ENCODE measurements around the gene ADAMTS12.

The ADAMTS12 gene

DNA sequence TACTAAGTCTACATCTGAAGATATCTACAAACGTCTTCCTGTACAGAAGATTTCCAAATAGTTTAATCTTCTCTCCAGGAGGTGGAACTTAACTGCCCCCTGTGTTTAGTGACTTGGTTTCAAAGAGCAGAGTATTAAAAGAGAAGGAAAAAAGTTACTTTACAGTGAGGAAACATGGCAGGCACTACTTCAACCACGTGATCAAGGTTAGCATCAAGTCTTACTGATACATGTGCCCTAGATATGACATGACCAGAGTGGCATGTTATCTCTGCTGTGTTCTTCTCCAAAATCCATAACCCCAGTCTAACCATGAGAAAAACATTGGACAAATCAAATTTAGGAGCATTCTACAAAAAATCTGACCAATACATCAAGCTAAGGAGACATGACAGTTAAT, 125.8 kb downstream of the ADAMTS12 start:
- no peak for DNase-seq
- intact Hi-C loops (cut with DNase I): no loop called here

DNA sequence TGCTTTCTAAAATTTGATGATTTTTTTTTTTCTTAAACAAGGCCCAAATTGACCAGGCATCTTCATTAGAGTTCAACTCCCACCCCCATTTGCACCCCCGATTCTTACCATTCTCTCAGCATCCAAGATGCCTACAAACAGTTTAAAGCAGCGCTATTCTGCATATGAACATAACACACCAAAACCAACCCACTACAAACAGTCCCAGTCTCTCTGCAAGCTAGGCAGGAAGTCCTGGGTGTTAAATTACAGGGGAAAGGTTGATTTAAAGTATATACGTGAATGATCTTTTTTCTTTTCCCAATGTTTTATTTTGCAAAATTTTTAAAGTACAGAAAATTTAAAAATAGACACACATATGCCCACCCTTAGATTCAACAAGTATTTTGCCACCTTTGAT, 127.0 kb downstream of the ADAMTS12 start:
- intact Hi-C loops (cut with DNase I): no loop called here

DNA sequence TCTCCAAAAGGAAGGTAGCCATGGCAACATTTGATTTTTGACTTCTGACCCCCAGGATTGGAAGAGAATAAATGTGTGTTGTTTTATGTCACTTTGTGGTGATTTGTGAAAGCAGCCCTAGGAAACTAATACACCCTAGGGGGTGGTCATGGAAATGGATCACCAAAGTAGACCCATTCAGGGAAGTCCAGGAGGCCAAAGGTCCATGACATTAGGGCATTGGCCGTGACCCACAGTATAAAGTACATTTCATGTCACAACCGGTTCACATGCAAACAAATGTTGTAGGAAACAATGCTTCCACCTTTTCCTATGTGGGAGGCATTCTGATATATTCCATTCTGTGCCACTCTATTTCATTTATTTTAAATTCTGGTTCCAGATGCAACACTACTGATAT, 128.4 kb downstream of the ADAMTS12 start:
- intact Hi-C loops (cut with DNase I): no loop called here

More for the DNA sequence above, 127.0 kb downstream of the ADAMTS12 start:
- no peak for DNase-seq

DNA sequence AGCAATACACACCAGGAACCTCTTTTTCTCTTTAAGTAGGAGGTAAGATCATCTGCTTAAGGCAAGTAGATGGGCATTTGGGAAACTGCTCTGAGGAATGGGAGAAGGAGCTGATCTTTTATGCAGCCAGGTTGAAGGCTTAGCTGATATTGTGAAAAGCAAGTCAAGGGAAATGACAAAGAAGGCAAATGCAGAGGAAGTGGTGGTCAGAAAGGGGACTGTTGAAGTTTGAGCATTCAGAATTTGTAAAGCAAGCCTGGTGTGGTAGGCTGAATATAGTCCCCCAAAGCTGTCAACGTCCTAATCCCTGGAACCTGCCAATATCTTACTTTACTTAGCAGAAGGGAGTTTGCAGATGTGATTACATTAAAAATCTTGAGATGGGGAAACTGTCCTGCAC, 128.9 kb downstream of the ADAMTS12 start:
- no peak for DNase-seq

More for the DNA sequence above, 128.4 kb downstream of the ADAMTS12 start:
- no peak for DNase-seq

DNA sequence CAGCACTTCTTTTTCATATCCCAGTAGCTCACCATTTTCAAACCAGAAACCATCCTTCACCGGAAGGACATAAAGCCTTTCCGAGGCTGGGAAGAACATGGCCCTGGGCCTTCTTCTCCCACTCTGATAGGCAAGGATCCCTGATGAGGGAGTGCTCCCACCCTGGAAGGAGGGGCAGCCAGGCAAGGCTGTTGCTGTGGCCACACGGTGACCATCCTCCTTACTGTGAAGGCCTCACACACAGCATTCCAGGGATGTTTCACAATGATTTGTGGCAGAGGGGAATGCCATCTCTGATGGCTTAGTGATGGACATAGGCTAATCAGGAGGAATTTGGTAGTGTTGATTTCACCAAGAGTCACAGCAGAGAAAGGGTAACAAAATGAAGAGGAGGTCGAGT, 130.7 kb downstream of the ADAMTS12 start:
- intact Hi-C loops (cut with DNase I): no loop called here
- no peak for DNase-seq

More for the DNA sequence above, 128.9 kb downstream of the ADAMTS12 start:
- intact Hi-C loops (cut with DNase I): no loop called here

GRCh38 chr5:33758737-33759136, 133.1 kb downstream of the ADAMTS12 start:
- intact Hi-C loops (cut with DNase I): no loop called here
- DNase-seq: no peak

- intact Hi-C loops (cut with DNase I): no loop called here
- no peak for DNase-seq
These were observed 135.3 kb downstream of the ADAMTS12 start for GRCh38 chr5:33756491-33756890.

- intact Hi-C loops (cut with DNase I): no loop called here
- no peak for DNase-seq
These were observed 136.6 kb downstream of the ADAMTS12 start for GRCh38 chr5:33755231-33755630.

- intact Hi-C loops (cut with DNase I): no loop called here
- no peak for DNase-seq
These were observed 138.1 kb downstream of the ADAMTS12 start for GRCh38 chr5:33753704-33754103.

DNA sequence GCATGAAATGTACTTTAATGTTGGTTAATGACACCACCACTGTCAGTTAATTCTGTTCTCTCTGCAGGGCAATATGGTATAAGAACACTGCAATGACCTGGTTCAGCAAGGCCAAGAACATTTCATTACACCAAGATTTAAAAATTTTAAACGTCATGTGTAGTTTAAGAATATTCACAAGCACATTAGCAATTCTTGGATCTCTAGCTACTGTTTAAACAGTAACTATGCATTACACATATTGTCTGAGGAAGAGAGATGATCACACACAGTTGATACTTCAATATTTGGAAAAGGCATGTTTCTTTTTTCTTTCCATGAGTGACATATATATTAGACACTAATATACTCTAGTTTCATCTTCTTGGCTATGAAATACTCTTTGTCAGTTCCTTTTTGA, 143.0 kb downstream of the ADAMTS12 start:
- no peak for DNase-seq
- intact Hi-C loops (cut with DNase I): no loop called here

GRCh38 chr5:33745101-33745770, 146.6 kb downstream of the ADAMTS12 start:
- intact Hi-C loops (cut with DNase I): no loop called here
- DNase-seq: no peak

- no peak for DNase-seq
- intact Hi-C loops (cut with DNase I): no loop called here
These were observed 148.7 kb downstream of the ADAMTS12 start for GRCh38 chr5:33743099-33743498.

DNA sequence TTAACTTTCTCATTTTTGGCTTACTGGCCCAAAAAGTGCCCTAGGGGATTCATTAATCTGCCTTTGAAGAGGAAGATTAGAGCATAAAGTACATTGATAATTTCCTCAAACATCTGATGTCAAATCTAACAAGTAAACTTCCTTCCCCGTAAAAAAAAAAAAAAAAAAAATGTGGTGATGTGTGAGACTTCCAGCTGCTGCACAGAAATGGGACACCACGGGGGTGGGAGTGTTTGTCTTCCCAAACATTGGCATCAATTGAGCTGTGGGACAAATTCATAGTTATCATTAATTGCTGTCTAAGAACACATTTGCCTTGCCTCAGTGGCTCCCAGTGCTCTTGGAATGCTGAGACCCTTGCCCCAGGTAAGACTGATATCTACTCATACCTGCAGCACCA, 149.6 kb downstream of the ADAMTS12 start:
- intact Hi-C loops (cut with DNase I): no loop called here
- no peak for DNase-seq

DNA sequence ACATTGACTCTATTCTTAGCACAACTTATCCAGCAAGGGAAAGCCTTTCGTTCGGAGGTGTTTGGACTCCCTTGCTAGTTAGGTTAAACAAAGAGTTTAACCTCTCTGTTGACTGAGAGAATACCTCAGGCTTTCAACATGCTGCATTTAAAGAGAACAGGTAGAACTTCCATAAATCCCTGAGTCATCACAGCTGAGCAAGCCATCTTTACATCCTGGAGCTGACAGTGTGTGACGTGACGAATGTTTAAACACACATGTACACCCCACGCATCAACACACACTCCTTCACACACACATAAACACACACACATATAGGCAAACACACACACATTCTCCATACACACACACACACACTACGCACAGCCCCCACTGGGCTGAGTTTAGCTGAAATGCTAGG, 152.8 kb downstream of the ADAMTS12 start:
- intact Hi-C loops (cut with DNase I): no loop called here
- DNase-seq: no peak

- intact Hi-C loops (cut with DNase I): no loop called here
- no peak for DNase-seq
These were observed 153.7 kb downstream of the ADAMTS12 start for GRCh38 chr5:33738097-33738496.

GRCh38 chr5:33737697-33738096, 154.1 kb downstream of the ADAMTS12 start:
- intact Hi-C loops (cut with DNase I): no loop called here
- no peak for DNase-seq

GRCh38 chr5:33737284-33737683, 154.5 kb downstream of the ADAMTS12 start:
- DNase-seq: no peak
- intact Hi-C loops (cut with DNase I): no loop called here

GRCh38 chr5:33736510-33736909, 155.3 kb downstream of the ADAMTS12 start:
- DNase-seq: no peak
- intact Hi-C loops (cut with DNase I): no loop called here

GRCh38 chr5:33735072-33735471, 156.7 kb downstream of the ADAMTS12 start:
- intact Hi-C loops (cut with DNase I): no loop called here

GRCh38 chr5:33734537-33734936, 157.3 kb downstream of the ADAMTS12 start:
- no peak for DNase-seq
- intact Hi-C loops (cut with DNase I): no loop called here

More at GRCh38 chr5:33735072-33735471, 156.7 kb downstream of the ADAMTS12 start:
- no peak for DNase-seq

DNA sequence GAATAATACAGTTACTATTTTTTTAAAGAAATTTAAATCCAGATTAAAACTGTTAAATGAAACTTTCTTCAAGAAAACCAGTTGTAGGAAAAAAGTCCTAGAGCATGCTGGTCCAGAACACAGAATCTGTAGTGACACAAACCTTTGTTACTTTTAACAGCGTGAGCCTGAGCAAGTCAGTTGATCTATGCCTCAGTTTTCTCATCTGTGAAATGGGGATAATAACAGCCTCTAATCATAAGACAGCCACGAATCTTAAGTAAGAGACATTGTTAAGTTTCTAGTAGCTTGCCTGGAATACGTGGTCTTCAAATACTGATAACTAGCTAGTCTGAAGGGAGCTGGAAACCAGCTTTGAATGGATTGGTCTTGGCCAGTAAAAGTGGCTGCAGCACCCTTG, 158.6 kb downstream of the ADAMTS12 start:
- intact Hi-C loops (cut with DNase I): no loop called here
- DNase-seq: no peak

DNA sequence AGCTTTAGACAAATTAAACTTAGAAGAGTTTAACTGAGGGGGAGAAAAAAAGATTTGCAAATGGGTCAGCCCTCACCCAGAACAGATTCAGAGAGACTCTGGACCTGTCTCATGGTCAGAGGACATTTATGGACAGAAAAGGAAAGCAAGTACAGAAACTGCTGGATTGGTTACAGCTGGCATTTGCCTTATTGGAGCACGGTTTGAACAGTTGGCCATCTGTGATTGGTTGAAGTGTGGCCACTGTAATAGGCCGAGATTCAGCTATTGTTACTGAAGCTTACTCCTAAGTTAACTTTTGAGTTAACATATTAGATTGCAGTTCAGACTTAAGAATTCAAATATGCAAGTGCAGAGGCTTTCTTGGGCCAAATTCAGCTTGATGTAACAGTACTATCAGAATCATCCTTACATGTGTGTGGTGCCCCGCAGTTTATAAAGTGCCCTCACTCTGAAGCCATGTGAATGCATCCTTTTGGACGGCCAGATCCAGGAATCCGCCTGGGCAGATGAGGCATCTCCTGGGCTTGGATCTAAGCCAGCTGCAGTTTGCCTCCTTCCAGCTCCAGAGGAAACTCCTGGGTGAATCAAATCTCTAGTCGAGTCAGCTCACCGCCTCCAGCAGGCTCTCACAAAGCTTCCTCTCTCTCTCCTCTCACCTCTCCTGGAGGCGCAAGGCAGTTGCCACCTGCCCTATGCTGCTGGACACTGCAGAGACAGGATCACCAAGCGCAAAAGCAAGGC, 165.2 kb downstream of the ADAMTS12 start:
- intact Hi-C loops (cut with DNase I): no loop called here
- no peak for DNase-seq

Data from posterior cingulate gyrus (tissue), 11 donors.